Measurements from ENCODE around the gene CDC23. TPM values are rescaled to one million over a fixed set of nuclear protein-coding genes. Genes with fewer than 3 reads are reported as not detected.
"Not testable (repeated sequence)": the region's sequence is repeated elsewhere in the genome, so short reads cannot be mapped to it uniquely, and the experiment has no call there.

CDC23 gene
- total RNA-seq, 1 experiment from 2014 or later = 40.0 TPM

- DNase-seq (ENCODE audit: low read depth, low spot score); intact Hi-C loops (cut with micrococcal nuclease); RAD21 ChIA-PET (ENCODE audit: low non-redundant PET in 1 of 2, low total read pairs in 2 of 2, uncharacterized antibody in 2 of 2, unreplicated experiment in 2 of 2); CTCF ChIA-PET; H2AFZ ChIP-seq (ENCODE audit: low read depth, low read length, poor library complexity, severe bottlenecking); POLR2A ChIA-PET; H3K79me2 ChIP-seq (ENCODE audit: insufficient read depth, low read length); H3K4me3 ChIP-seq (replicated peaks in 1 of 2; ENCODE audit: low read depth in 1 of 2, low read length in 2 of 2); ATAC-seq; H3K27me3 ChIP-seq (ENCODE audit: insufficient read depth, low read length); BruUV-seq (replicated peaks); H3K9ac ChIP-seq (ENCODE audit: low read length); H3K9me3 ChIP-seq (ENCODE audit: control insufficient read depth in 1 of 2, insufficient read depth in 1 of 2, low read depth in 1 of 2, low read length in 2 of 2); H3K4me1 ChIP-seq (ENCODE audit: control insufficient read depth in 1 of 2, insufficient read depth in 2 of 2, low read length in 2 of 2); H3K9me2 ChIP-seq (ENCODE audit: insufficient read depth); H3K4me2 ChIP-seq (ENCODE audit: low read length); H3K27ac ChIP-seq (ENCODE audit: low read depth, low read length); H4K20me1 ChIP-seq (ENCODE audit: insufficient read depth): not testable (repeated sequence)
- peaks cover 29 to 47% of the 10 kb centered on the region in 2 experiments; a peak in 3 of 4 replicates for H3K36me3 ChIP-seq (ENCODE audit: control insufficient read depth in 1 of 2, insufficient read depth in 2 of 2, low read length in 2 of 2)
These were observed 19.3 kb downstream of the CDC23 start for GRCh38 chr5:138193859-138194258.

- ChIA-PET CTCF (no interaction called here), POLR2A (no interaction called here), RAD21 (ENCODE audit: low non-redundant PET in 1 of 2, low total read pairs in 2 of 2, uncharacterized antibody in 2 of 2, unreplicated experiment in 2 of 2) (no interaction called here)
- Histone ChIP-seq H3K27ac (ENCODE audit: low read depth, low read length) (no peak overlapping the region), H3K4me3 (replicated peaks in 1 of 2; ENCODE audit: low read depth in 1 of 2, low read length in 2 of 2) (no peak overlapping the region), H3K36me3 (ENCODE audit: control insufficient read depth in 1 of 2, insufficient read depth in 2 of 2, low read length in 2 of 2) (peaks cover 37 to 49% of the 10 kb centered on the region in 2 experiments; a peak in 3 of 4 replicates), H3K4me2 (ENCODE audit: low read length) (no peak overlapping the region), H3K79me2 (ENCODE audit: insufficient read depth, low read length) (no peaks in the 10 kb centered on the region), H4K20me1 (ENCODE audit: insufficient read depth) (no peaks in the 10 kb centered on the region), H3K27me3 (ENCODE audit: insufficient read depth, low read length) (no peaks in the 10 kb centered on the region), H3K9me3 (ENCODE audit: control insufficient read depth in 1 of 2, insufficient read depth in 1 of 2, low read depth in 1 of 2, low read length in 2 of 2) (no peaks in the 10 kb centered on the region), H2AFZ (ENCODE audit: low read depth, low read length, poor library complexity, severe bottlenecking) (no peak overlapping the region), H3K9me2 (ENCODE audit: insufficient read depth) (no peaks in the 10 kb centered on the region), H3K9ac (ENCODE audit: low read length) (no peak overlapping the region), H3K4me1 (ENCODE audit: control insufficient read depth in 1 of 2, insufficient read depth in 2 of 2, low read length in 2 of 2) (no peaks in the 10 kb centered on the region)
- ATAC-seq (no peak), DNase-seq (ENCODE audit: low read depth, low spot score) (no peak)
- intact Hi-C loops (cut with micrococcal nuclease) = no loop called here
- no TSS peak for BruUV-seq (replicated peaks)
- no peak for TF ChIP-seq MAX (IDR thresholded peaks at IDR 0.05)
- TF ChIP-seq CTCF (IDR thresholded peaks at IDR 0.05 in 2 of 3, conservative IDR thresholded peaks at IDR 0.05 in 1 of 3; ENCODE audit: borderline replicate concordance in 1 of 3, insufficient read depth in 1 of 3, low read depth in 2 of 3, low read length in 2 of 3) = no peak
- no peak for TF ChIP-seq ZNF274 (IDR thresholded peaks at IDR 0.05; ENCODE audit: low read depth, low read length)
- TF ChIP-seq POLR2AphosphoS5 (IDR thresholded peaks at IDR 0.05; ENCODE audit: low read depth, low read length) = no peak
- TF ChIP-seq TCF7L2 (IDR thresholded peaks at IDR 0.05; ENCODE audit: borderline replicate concordance, extremely low read depth, insufficient read depth, insufficient read length) = no peak
- TF ChIP-seq POLR2A (IDR thresholded peaks at IDR 0.05; ENCODE audit: borderline replicate concordance, extremely low read depth, insufficient read depth, insufficient read length) = no peak
- no peak for TF ChIP-seq JUND (IDR thresholded peaks at IDR 0.05)
- no peak for TF ChIP-seq EZH2phosphoT487 (IDR thresholded peaks at IDR 0.05; ENCODE audit: borderline replicate concordance)
- TF ChIP-seq CEBPB (IDR thresholded peaks at IDR 0.05; ENCODE audit: low read depth) = no peak
- no peak for TF ChIP-seq EZH2 (IDR thresholded peaks at IDR 0.05)
- no peak for TF ChIP-seq REST (IDR thresholded peaks at IDR 0.05; ENCODE audit: low read depth)
- TF ChIP-seq RAD21 (IDR thresholded peaks at IDR 0.05; ENCODE audit: low read depth) = no peak
- no peak for TF ChIP-seq SRF (IDR thresholded peaks at IDR 0.05; ENCODE audit: low read depth)
These were observed 20.3 kb downstream of the CDC23 start for GRCh38 chr5:138192826-138193225.

Data from HCT116 (cell line).